OCI-LY7 (cell line): ENCODE data around the gene SLC9A9. TPM values are rescaled to one million over a fixed set of nuclear protein-coding genes. Genes with fewer than 3 reads are reported as not detected.
A peak's percentile ranks its signal among the peaks of the same experiment; 100 is the strongest.

Experiments used
- BruUV-seq: library from RNA; stranded (reverse); fragments of 400-500 nt; replicated peaks from 2 replicates; lab custom pipeline; 2021; lab: Mats Ljungman, UMichigan
- CTCF ChIA-PET: fragments of 300-600 bp; sonication (Branson Sonifier 250); formaldehyde crosslinking; loops from one replicate; lab custom pipeline; 2022; ENCODE audit warnings: antibody characterized with exemption; ENCODE audit not compliant: unreplicated experiment; lab: Charles Lee
- POLR2A ChIA-PET: fragments of 300-600 bp; sonication (Branson Sonifier 250); formaldehyde crosslinking; loops from one replicate; lab custom pipeline; 2022; ENCODE audit warnings: antibody characterized with exemption; lab: Charles Lee
- DNase-seq: peaks from one replicate; pipeline ENCODE4 v3.0.0-alpha.2; 2015; ENCODE audit warnings: low spot score
- H2AFZ ChIP-seq: fragments of 200-600 bp; sonication (generic), shearing (Covaris generic); 2 replicates; pipeline ENCODE4 v1.6.1; 2014; ENCODE audit warnings: mild to moderate bottlenecking, antibody characterized with exemption, low read length, moderate library complexity
- H3K27ac ChIP-seq: fragments of 200-600 bp; sonication (generic); 2 replicates; pipeline ENCODE4 v1.5.1; 2014; ENCODE audit warnings: mixed run types, low read depth, mild to moderate bottlenecking, moderate library complexity, low read length, inconsistent platforms; ENCODE audit not compliant: poor library complexity, severe bottlenecking
- H3K36me3 ChIP-seq: fragments of 200-600 bp; sonication (generic); 2 replicates; pipeline ENCODE4 v1.6.1; 2014; ENCODE audit warnings: mild to moderate bottlenecking, antibody characterized with exemption, low read length, moderate library complexity, mixed read lengths; ENCODE audit not compliant: insufficient read depth
- H3K4me1 ChIP-seq: fragments of 200-600 bp; sonication (generic); 2 replicates; pipeline ENCODE4 v1.5.1; 2014; ENCODE audit warnings: mild to moderate bottlenecking, low read length; ENCODE audit not compliant: insufficient read depth, poor library complexity, severe bottlenecking
- H3K4me2 ChIP-seq: fragments of 200-600 bp; sonication (generic); 2 replicates; pipeline ENCODE4 v1.6.1; 2014; ENCODE audit warnings: mild to moderate bottlenecking, low read length
- H3K4me3 ChIP-seq: fragments of 200-600 bp; sonication (generic); 2 replicates; pipeline ENCODE4 v1.5.1; 2014; ENCODE audit warnings: mild to moderate bottlenecking, low read depth, low read length; ENCODE audit not compliant: poor library complexity, severe bottlenecking
- H3K79me2 ChIP-seq: fragments of 200-600 bp; sonication (generic); 2 replicates; pipeline ENCODE4 v1.6.1; 2016; ENCODE audit warnings: low read depth, mild to moderate bottlenecking, low read length, moderate library complexity, mixed read lengths; ENCODE audit not compliant: insufficient read depth
- H3K9me2 ChIP-seq: fragments of 200-600 bp; sonication (generic); 2 replicates; pipeline ENCODE4 v1.6.1; 2016; ENCODE audit warnings: mild to moderate bottlenecking, low read length, mixed read lengths; ENCODE audit not compliant: insufficient read depth
- H3K9me3 ChIP-seq: fragments of 200-600 bp; sonication (generic); 2 replicates; pipeline ENCODE4 v1.6.1; 2014; ENCODE audit warnings: mild to moderate bottlenecking, mixed run types, low read length, mixed read lengths
- H4K20me1 ChIP-seq: fragments of 200-600 bp; sonication (generic); 2 replicates; pipeline ENCODE4 v1.6.1; 2014; ENCODE audit warnings: mild to moderate bottlenecking, antibody characterized with exemption, low read length, moderate library complexity, mixed read lengths; ENCODE audit not compliant: insufficient read depth
- EZH2phosphoT487 ChIP-seq: fragments of 200-600 bp; sonication (generic); IDR thresholded peaks from 2 replicates; pipeline ENCODE4 v1.6.1; 2018; ENCODE audit warnings: low read depth, borderline replicate concordance, mild to moderate bottlenecking, mixed run types, antibody characterized with exemption, low read length, moderate library complexity, mixed read lengths
- intact Hi-C: fragments of 100-400 bp; cut with micrococcal nuclease; formaldehyde crosslinking; loops from one replicate; pipeline ENCODE4 v1.10.0; 2022; ENCODE audit not compliant: unreplicated experiment
- total RNA-seq, 2 experiments: library from RNA; depleted of rRNA in 1 of 2; stranded (reverse); fragments of >200 nt in 1 of 2; shearing (Covaris generic) in 1 of 2; gene quantifications; 2 replicates each; pipeline ENCODE4 v1.2.3, GENCODE V29; 2014 to 2022
- TF ChIP-seq, protein P1 (sequence below): fragments of 200-600 bp; sonication (generic); conservative IDR thresholded peaks from 2 replicates; pipeline ENCODE4 v1.5.1; 2014; ENCODE audit warnings: mild to moderate bottlenecking, antibody characterized with exemption, low read length, moderate library complexity, mixed read lengths

SLC9A9 gene
- total RNA-seq, 2 experiments from 2014 or later = 9.3 to 14.8 TPM

- BruUV-seq = no TSS peak
- Histone ChIP-seq H3K79me2 (no peaks in the 10 kb centered on the region), H3K4me3 (no peak overlapping the region), H3K4me1 (no peaks in the 10 kb centered on the region), H3K36me3 (no peaks in the 10 kb centered on the region), H4K20me1 (no peaks in the 10 kb centered on the region), H2AFZ (no peak overlapping the region), H3K9me2 (no peaks in the 10 kb centered on the region), H3K9me3 (no peaks in the 10 kb centered on the region), H3K27ac (no peak overlapping the region), H3K4me2 (no peak overlapping the region)
- TF ChIP-seq, protein P1, sequence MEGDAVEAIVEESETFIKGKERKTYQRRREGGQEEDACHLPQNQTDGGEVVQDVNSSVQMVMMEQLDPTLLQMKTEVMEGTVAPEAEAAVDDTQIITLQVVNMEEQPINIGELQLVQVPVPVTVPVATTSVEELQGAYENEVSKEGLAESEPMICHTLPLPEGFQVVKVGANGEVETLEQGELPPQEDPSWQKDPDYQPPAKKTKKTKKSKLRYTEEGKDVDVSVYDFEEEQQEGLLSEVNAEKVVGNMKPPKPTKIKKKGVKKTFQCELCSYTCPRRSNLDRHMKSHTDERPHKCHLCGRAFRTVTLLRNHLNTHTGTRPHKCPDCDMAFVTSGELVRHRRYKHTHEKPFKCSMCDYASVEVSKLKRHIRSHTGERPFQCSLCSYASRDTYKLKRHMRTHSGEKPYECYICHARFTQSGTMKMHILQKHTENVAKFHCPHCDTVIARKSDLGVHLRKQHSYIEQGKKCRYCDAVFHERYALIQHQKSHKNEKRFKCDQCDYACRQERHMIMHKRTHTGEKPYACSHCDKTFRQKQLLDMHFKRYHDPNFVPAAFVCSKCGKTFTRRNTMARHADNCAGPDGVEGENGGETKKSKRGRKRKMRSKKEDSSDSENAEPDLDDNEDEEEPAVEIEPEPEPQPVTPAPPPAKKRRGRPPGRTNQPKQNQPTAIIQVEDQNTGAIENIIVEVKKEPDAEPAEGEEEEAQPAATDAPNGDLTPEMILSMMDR = no peak
- no peak for TF ChIP-seq EZH2phosphoT487
- CTCF ChIA-PET = no interaction called here
- intact Hi-C loops = no loop called here
- peak; percentile 5 for DNase-seq
- POLR2A ChIA-PET = interaction anchor here (0.6 to 1.2 kb wide), 3 partner anchors 20 to 955 kb away, joined by 3 to 4 read pairs (median 3); no protein-coding TSS in a partner anchor
Measured at GRCh38 chr3:143825513-143825912, 22.8 kb downstream of the SLC9A9 start.

DNA sequence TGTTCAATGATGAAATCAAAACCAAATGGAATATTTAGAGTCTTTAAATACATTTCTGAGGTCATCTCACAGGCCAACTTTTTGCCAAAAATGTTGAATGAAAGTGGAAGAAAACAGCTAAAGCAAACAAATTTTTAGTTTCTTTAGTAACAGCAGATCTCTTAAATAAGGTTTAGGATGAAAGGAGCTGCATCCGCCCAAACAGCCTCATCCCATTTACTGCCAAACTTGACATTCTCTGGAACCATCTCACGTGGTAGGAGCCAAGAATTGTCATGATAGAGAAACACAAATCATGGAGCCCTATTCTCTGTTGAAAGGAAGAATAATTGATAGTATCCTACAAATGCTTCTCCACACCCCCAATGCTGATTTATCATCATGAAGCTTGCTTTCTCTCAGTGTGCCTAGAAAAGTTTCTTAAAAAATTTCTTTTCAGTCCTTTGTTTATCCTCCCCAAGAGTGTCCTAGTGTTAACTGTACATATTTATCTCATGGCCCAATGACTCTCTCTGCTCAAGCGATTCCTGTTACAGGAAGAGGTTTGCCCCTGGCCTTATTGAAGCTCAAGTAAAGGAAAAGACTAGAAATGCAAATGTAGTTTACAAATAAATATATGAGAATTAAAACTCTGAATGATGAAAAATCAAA lies 23.4 kb downstream of the SLC9A9 start:
- BruUV-seq = no TSS peak
- Histone ChIP-seq H3K27ac (no peak overlapping the region), H3K9me3 (no peaks in the 10 kb centered on the region), H3K4me3 (no peak overlapping the region), H3K79me2 (no peaks in the 10 kb centered on the region), H4K20me1 (no peaks in the 10 kb centered on the region), H2AFZ (no peak overlapping the region), H3K4me1 (no peaks in the 10 kb centered on the region), H3K9me2 (no peaks in the 10 kb centered on the region), H3K36me3 (no peaks in the 10 kb centered on the region), H3K4me2 (no peak overlapping the region)
- DNase-seq = no peak
- ChIA-PET CTCF (no interaction called here), POLR2A (interaction anchor here (0.6 to 1.2 kb wide), 3 partner anchors 20 to 954 kb away, joined by 3 to 4 read pairs (median 3); no protein-coding TSS in a partner anchor)
- intact Hi-C loops = no loop called here
- TF ChIP-seq EZH2phosphoT487 = no peak
- TF ChIP-seq, protein P1 = no peak

- Histone ChIP-seq H2AFZ (no peak overlapping the region), H3K4me3 (no peak overlapping the region), H3K9me2 (no peaks in the 10 kb centered on the region), H3K27ac (no peak overlapping the region), H3K36me3 (no peaks in the 10 kb centered on the region), H3K79me2 (no peaks in the 10 kb centered on the region), H3K4me1 (no peaks in the 10 kb centered on the region), H4K20me1 (no peaks in the 10 kb centered on the region), H3K4me2 (no peak overlapping the region), H3K9me3 (no peaks in the 10 kb centered on the region)
- no peak for DNase-seq
- intact Hi-C loops = no loop called here
- no peak for TF ChIP-seq EZH2phosphoT487
- TF ChIP-seq, protein P1 = no peak
- POLR2A ChIA-PET = interaction anchor here (0.5 to 0.9 kb wide), 2 partner anchors 62 to 1313 kb away, joined by 3 to 4 read pairs; no protein-coding TSS in a partner anchor
- no TSS peak for BruUV-seq
- CTCF ChIA-PET = no interaction called here
Measured at GRCh38 chr3:143822798-143823197, 25.5 kb downstream of the SLC9A9 start.
